Measurements from ENCODE around the gene NME1.

Gene NME1

DNA sequence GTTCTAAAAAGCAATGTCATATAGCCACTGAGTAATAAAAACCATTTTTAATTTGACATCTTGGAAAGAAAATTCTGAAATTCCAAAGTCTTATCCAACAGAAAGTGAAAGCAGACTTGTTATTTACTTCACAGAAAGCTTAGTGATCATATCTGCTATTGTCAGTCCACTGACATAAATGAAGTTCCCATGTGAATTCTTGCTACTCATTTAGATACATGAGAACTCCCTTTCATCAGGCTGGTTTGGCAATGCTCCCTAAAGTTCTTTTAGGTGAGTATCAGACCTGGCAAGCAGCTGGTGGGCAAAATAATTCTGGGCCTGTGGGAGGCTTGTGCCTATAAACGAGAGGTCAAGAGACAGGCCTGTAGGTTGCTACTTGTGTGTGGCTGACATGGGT is 36.3 kb downstream of the NME1 start:
- no peak for DNase-seq (ENCODE audit: low spot score)

DNA sequence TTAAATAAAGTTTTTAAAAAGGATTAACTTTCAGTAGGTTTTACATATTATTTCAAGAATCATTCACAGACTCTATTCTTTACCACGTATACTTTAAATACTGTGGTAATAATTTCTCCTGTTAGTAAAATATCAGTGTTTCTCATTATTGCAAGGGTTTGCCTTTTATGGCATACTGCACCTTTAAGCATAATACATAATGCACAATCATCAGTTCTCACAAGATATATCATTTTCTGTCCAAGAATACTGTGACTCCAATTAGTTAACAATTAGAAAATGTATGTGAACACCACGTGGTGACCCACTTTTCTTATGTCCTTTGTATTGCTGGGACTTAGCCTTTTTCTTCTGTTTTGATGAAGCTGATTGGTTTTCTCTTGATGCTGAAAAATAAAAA is 38.5 kb downstream of the NME1 start:
- no peak for DNase-seq (ENCODE audit: low spot score)

DNA sequence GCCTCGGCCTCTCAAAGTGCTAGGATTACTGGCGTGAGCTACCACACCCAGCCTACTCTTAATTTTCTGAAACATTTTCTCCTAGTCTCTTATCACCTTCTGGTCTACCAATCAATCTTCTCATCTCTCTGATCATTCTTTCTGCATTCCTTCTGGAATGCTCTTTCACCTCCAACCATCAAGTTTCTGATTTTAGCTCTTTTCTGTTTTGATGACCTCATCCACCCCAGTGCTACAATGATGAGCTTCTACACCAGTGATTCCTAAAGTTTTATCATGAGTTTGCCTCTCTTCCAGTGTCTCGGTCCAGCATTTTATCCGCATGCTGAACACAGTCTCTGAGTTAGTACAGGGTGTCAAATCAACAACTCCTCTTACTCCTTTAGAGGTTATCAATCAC is 44.4 kb downstream of the NME1 start:
- DNase-seq (ENCODE audit: low spot score): no peak

DNA sequence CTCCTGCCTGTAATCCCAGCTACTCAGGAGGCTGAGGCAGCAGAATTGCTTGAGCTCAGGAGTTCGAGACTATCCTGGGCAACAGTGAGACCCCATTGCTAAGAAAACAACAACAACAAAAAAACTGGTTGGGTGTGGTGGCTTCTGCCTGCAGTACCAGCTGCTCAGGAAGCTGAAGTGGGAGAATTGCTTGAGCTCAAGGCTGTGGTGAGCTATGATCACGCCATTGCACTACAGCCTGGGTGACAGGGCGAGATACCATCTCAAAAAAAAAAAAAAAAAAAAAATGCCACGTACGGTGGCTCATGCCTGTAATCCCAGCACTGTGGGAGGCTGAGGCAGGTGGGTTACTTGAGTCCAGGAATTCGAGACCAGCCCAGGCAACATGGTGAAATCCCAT is 46.9 kb downstream of the NME1 start:
- no peak for DNase-seq (ENCODE audit: low spot score)

DNA sequence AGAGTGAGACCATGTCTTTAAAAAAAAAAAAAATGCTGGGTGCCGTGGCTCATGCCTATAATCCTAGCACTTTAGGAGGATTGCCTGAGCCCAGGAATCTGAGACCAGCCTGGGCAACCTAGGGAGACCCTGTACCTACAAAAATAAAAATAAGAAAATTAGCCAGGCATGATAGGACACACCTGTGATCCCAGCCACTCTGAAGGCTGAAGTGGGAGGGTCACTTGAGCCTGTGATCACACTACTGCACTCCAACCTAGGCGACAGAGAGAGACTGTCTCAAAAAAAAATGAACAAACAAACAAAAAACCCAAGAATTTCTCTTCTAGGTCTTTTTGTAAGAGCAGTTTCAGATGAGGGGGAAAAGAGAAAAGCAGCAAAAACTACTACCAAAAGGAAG is 47.5 kb downstream of the NME1 start:
- no peak for DNase-seq (ENCODE audit: low spot score)

DNA sequence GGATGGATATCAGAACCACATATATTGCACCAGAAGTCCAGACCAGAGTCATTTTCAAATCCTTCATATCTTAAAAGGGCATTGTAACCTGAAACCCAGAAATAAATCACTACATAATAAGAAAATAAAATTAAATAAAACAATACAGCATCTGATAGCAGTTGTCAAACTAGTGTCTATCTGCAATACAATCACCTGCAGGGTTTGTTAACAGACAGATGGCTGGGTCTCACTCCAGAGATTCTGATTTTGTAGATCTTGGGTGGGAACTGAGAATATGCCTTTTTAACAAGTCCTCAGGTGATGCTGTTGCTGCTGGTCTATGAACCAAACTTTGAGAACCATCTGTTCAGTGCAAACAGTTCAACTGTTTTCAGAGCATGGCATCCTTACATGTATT is 50.5 kb downstream of the NME1 start:
- DNase-seq (ENCODE audit: low spot score): no peak
